Testis (tissue), 3 donors: ENCODE measurements around the gene LRRK1. TPM values are rescaled to one million over a fixed set of nuclear protein-coding genes. Genes with fewer than 3 reads are reported as not detected.

Experiments used
- DNase-seq: peaks from one replicate; pipeline ENCODE4 v3.0.0-alpha.2; 2019
- H3K27ac ChIP-seq, 2 donors: fragments of 200-600 bp; sonication (generic); one replicate each; pipeline ENCODE4 v1.5.1; 2019
- H3K27me3 ChIP-seq: fragments of 200-600 bp; sonication (generic); one replicate; pipeline ENCODE4 v1.5.1; 2019
- H3K36me3 ChIP-seq: fragments of 200-600 bp; sonication (generic); one replicate; pipeline ENCODE4 v1.5.1; 2017; ENCODE audit warnings: low read depth; ENCODE audit errors: missing control alignments
- H3K4me1 ChIP-seq: fragments of 200-600 bp; sonication (generic); one replicate; pipeline ENCODE4 v1.5.1; 2019
- H3K4me3 ChIP-seq, 2 donors: fragments of 200-600 bp; sonication (generic); one replicate each; pipeline ENCODE4 v1.5.1; 2017 to 2019
- H3K9me3 ChIP-seq: fragments of 200-600 bp; sonication (generic); one replicate; pipeline ENCODE4 v1.5.1; 2017
- CTCF ChIP-seq, 3 experiments: fragments of 450-650 bp in 2 of 3; fragments of 200-600 bp in 1 of 3; sonication (generic) in 1 of 3; IDR thresholded peaks; one replicate each; pipeline ENCODE4 v1.5.1; 2016 to 2019; ENCODE audit warnings: antibody characterized with exemption in 3 of 3, mild to moderate bottlenecking in 2 of 3, moderate library complexity in 1 of 3
- POLR2A ChIP-seq: fragments of 450-650 bp; IDR thresholded peaks from one replicate; pipeline ENCODE4 v1.6.1; 2017; ENCODE audit warnings: antibody characterized with exemption, mild to moderate bottlenecking, moderate library complexity
- WGBS, 2 donors: methylation state at CpG; one replicate each; pipeline ENCODE4 v1.1.5; 2018; 5-methylcytosine and 5-hydroxymethylcytosine counted together
- intact Hi-C: fragments of 100-400 bp; cut with DNase I; formaldehyde crosslinking; loops from one replicate; pipeline ENCODE4 v1.15.1; 2023; ENCODE audit warnings: low total_unique reads
- polyA plus RNA-seq: library from polyadenylated mRNA; stranded (reverse); fragments of 350-450 nt; fragmentation: Illumina TruSeq; extraction: RNeasy Lipid Tissue Mini Kit (QIAGEN cat#74804); gene quantifications from one replicate; pipeline ENCODE4 v1.2.3, GENCODE V29; 2014; ENCODE audit warnings: low read depth, low replicate concordance; ENCODE audit not compliant: insufficient read depth
- total RNA-seq, 2 donors: library from RNA; depleted of rRNA; stranded (reverse); fragments of >200 nt; gene quantifications; one replicate each; pipeline ENCODE4 v1.2.3, GENCODE V29; 2016

Gene LRRK1
- total and polyA plus RNA-seq, 3 donors from 2014 or later: 18.8 to 24.6 (median 23.0) TPM

GRCh38 chr15:101056366-101057334 is 137.5 kb downstream of the LRRK1 start:
- H3K36me3 ChIP-seq: no peaks in the 10 kb centered on the region
- H3K27me3 ChIP-seq: no peaks in the 10 kb centered on the region
- H3K4me1 ChIP-seq: no peaks in the 10 kb centered on the region
- 90 to 93% methylated on average over 13 to 15 of the region's 15 CpGs for WGBS, 2 donors
- intact Hi-C loops: no loop called here
- no peak overlapping the region for H3K27ac ChIP-seq
- no peaks in the 10 kb centered on the region for H3K9me3 ChIP-seq
- TF ChIP-seq POLR2A: no peak
- no peak for TF ChIP-seq CTCF (IDR thresholded peaks at IDR 0.05)
- H3K4me3 ChIP-seq: no peak overlapping the region
- no peak for DNase-seq

GRCh38 chr15:101057841-101058407 is 138.8 kb downstream of the LRRK1 start:
- intact Hi-C loops: no loop called here
- peak; percentile 7 for DNase-seq
- Histone ChIP-seq H3K27me3 (no peaks in the 10 kb centered on the region), H3K4me1 (no peaks in the 10 kb centered on the region), H3K36me3 (no peaks in the 10 kb centered on the region), H3K9me3 (no peaks in the 10 kb centered on the region), H3K27ac (no peak overlapping the region), H3K4me3 (no peak overlapping the region)
- no peak for TF ChIP-seq CTCF (IDR thresholded peaks at IDR 0.05)
- TF ChIP-seq POLR2A: no peak
- 80 to 96% methylated on average over 14 of the region's 14 CpGs for WGBS, 2 donors

GRCh38 chr15:101058735-101059134 is 139.6 kb downstream of the LRRK1 start:
- TF ChIP-seq POLR2A (no peak), CTCF (IDR thresholded peaks at IDR 0.05) (no peak)
- no peak for DNase-seq
- Histone ChIP-seq H3K36me3 (no peaks in the 10 kb centered on the region), H3K27ac (no peak overlapping the region), H3K9me3 (no peaks in the 10 kb centered on the region), H3K4me1 (peaks cover 4% of the 10 kb centered on the region), H3K4me3 (no peak overlapping the region), H3K27me3 (no peaks in the 10 kb centered on the region)
- intact Hi-C loops: no loop called here
- 86 to 91% methylated on average over 12 of the region's 12 CpGs for WGBS, 2 donors

GRCh38 chr15:101059381-101060341 is 140.5 kb downstream of the LRRK1 start:
- Histone ChIP-seq H3K27me3 (no peaks in the 10 kb centered on the region), H3K4me3 (no peak overlapping the region), H3K9me3 (no peaks in the 10 kb centered on the region), H3K27ac (no peak overlapping the region), H3K36me3 (no peaks in the 10 kb centered on the region), H3K4me1 (peaks cover 13% of the 10 kb centered on the region)
- DNase-seq: peak; percentile 10
- TF ChIP-seq CTCF (IDR thresholded peaks at IDR 0.05) (no peak), POLR2A (no peak)
- intact Hi-C loops: no loop called here
- WGBS, 2 donors: 81 to 85% methylated on average over 12 to 16 of the region's 16 CpGs
